Glutamatergic neuron (in vitro differentiated cells): Measurements from ENCODE around the gene CCL3. TPM values are rescaled to one million over a fixed set of nuclear protein-coding genes. Genes with fewer than 3 reads are reported as not detected.

Experiments used
- DNase-seq: peaks from one replicate; pipeline ENCODE4 v3.0.0; 2022
- H3K27ac Mint-ChIP-seq: one replicate; pipeline ENCODE4 v1.8.0; 2020; ENCODE audit warnings: mild to moderate bottlenecking, mixed read lengths, inconsistent platforms; ENCODE audit not compliant: unreplicated experiment
- H3K27me3 Mint-ChIP-seq: one replicate; pipeline ENCODE4 v1.8.0; 2020; ENCODE audit warnings: mild to moderate bottlenecking, moderate library complexity, mixed read lengths, inconsistent platforms; ENCODE audit not compliant: unreplicated experiment
- H3K36me3 Mint-ChIP-seq: one replicate; pipeline ENCODE4 v1.8.0; 2020; ENCODE audit warnings: mild to moderate bottlenecking, mixed read lengths, inconsistent platforms; ENCODE audit not compliant: unreplicated experiment
- H3K4me1 Mint-ChIP-seq: one replicate; pipeline ENCODE4 v1.8.0; 2020; ENCODE audit warnings: mild to moderate bottlenecking, low read depth, mixed read lengths, inconsistent platforms; ENCODE audit not compliant: unreplicated experiment
- H3K4me3 Mint-ChIP-seq: one replicate; pipeline ENCODE4 v1.8.0; 2020; ENCODE audit warnings: mild to moderate bottlenecking, mixed read lengths, inconsistent platforms; ENCODE audit not compliant: unreplicated experiment
- H3K9me3 Mint-ChIP-seq: one replicate; pipeline ENCODE4 v1.8.0; 2020; ENCODE audit warnings: mild to moderate bottlenecking, moderate library complexity, mixed read lengths, inconsistent platforms; ENCODE audit not compliant: unreplicated experiment
- long read RNA-seq: library from polyadenylated mRNA; unstranded; transcript quantifications from one replicate; pipeline ENCODE4 v2.0.0, GENCODE V29; 2020; ENCODE audit not compliant: unreplicated experiment
- total RNA-seq: library from RNA; stranded (reverse); fragmentation: NEBNext Ultra II Directional; extraction: Animal tissue kit (Norgen Biotek cat#: 25700); gene quantifications from one replicate; pipeline ENCODE4 v1.2.1, GENCODE V29; 2021; ENCODE audit not compliant: unreplicated experiment
- TF ChIP-seq, protein P1 (sequence below): fragments of 200-600 bp; sonication (generic); IDR thresholded peaks from one replicate; pipeline ENCODE4 v1.5.0; 2021; ENCODE audit not compliant: partially characterized antibody, unreplicated experiment

The CCL3 gene
- total RNA-seq = not detected
- long read RNA-seq, partial matches to known transcripts = 0 of 7 reads
- long read RNA-seq, other reads (novel, unspliced or antisense) = 7 of 7 reads

DNA sequence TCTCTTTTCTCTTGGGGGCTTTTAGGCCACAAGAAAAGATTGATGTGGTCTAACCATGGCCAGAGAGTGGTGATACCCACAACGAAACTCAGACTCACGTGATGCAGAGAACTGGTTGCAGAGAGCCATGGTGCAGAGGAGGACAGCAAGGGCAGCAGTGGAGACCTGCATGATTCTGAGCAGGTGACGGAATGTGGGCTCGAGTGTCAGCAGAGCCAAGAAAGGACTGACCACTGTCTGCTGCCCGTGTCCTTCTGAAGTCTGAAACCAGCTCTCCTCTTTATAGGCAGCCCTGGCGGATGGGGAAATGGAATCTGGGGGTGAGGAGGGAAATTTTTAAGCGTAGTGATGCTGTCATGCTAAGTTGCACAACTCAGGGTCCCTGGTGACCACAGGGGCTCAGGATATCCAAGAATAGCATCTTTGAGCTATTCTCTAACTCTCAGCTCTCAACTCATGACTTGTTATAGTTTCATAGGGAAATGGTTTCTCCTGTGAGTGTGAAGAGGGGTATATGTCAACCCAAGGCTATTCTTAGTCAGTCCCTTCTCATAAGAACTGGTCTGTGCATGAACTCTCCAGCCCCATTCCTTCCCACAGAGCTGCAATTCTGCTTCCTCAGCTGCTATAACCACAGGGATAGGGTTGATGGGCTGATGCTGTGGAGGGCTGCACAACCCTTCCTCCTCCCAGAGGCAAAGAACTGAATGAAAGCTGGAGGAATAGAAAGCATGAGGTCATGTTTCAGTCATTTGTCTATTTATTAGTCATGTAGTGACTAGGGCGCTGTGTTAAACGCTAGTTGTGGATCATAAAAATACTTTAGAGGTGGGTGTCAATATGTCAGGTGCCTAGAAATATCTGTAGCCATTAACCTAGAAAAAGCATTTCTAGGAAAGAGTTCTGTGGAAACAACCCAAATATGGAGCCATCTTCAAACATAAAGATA is at the start of gene CCL3:
TSS of gene CCL3 (minus strand) at position 256 of the 949 bp plus-strand sequence. CDS start at position 171, 85 bp downstream.
- peaks cover 4% of the 10 kb centered on the region for H3K27me3 Mint-ChIP-seq
- no peak within 1 kb of the TSS for H3K4me3 Mint-ChIP-seq
- H3K27ac Mint-ChIP-seq = no peak within 1 kb of the TSS

DNA sequence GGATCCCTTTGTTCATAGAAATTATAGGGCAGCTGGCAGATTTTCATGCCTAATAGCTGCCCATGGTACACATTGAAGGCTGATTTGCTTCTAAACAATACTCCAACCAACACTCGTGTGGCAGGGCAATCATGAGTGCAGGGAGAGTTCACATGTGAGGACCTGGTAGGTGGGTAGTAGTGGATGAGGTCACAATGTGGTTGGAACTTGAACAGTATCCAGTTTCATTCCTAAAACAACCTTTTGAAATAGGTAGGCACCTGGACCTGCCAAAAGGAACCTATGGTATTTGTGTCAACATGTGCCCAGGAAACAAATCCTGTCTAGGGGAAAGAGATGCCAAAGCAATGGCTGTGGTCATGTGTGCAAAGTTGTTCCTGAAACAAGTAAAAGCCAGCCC is 46.5 kb upstream of the CCL3 start:
- DNase-seq = no peak
- Mint-ChIP-seq H3K4me1 (no peaks in the 10 kb centered on the region), H3K27me3 (no peaks in the 10 kb centered on the region), H3K36me3 (peaks cover 3% of the 10 kb centered on the region), H3K9me3 (peaks cover 3% of the 10 kb centered on the region), H3K27ac (no peak overlapping the region), H3K4me3 (no peak overlapping the region)
- TF ChIP-seq, protein P1, sequence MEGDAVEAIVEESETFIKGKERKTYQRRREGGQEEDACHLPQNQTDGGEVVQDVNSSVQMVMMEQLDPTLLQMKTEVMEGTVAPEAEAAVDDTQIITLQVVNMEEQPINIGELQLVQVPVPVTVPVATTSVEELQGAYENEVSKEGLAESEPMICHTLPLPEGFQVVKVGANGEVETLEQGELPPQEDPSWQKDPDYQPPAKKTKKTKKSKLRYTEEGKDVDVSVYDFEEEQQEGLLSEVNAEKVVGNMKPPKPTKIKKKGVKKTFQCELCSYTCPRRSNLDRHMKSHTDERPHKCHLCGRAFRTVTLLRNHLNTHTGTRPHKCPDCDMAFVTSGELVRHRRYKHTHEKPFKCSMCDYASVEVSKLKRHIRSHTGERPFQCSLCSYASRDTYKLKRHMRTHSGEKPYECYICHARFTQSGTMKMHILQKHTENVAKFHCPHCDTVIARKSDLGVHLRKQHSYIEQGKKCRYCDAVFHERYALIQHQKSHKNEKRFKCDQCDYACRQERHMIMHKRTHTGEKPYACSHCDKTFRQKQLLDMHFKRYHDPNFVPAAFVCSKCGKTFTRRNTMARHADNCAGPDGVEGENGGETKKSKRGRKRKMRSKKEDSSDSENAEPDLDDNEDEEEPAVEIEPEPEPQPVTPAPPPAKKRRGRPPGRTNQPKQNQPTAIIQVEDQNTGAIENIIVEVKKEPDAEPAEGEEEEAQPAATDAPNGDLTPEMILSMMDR = no peak

More for the DNA sequence above, at the start of gene CCL3:
- no peaks in the 10 kb centered on the region for H3K9me3 Mint-ChIP-seq
- H3K36me3 Mint-ChIP-seq = no peaks in the 10 kb centered on the region
- no peaks in the 10 kb centered on the region for H3K4me1 Mint-ChIP-seq
- no peak for DNase-seq
- TF ChIP-seq, protein P1 = no peak

DNA sequence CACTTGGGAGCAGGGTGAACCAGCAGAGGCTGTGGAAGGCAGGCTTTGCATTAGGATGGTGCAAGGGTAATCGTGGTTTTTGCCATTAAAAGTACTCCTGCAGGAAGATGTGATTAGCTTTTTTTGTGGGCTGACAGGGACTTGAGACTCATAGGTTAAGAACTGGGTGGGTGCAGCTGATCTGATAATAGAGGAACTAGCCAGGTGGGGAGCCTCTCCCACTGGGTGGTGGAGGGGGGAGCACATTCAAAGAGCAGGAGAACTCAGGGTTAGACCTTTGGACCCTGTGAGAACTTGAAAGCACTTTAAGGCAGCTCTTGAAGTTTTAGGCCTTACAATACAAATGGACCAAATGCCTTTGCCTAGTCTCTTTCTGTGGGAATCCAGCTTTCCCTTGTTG is 46.1 kb upstream of the CCL3 start:
- no peaks in the 10 kb centered on the region for H3K4me1 Mint-ChIP-seq
- no peaks in the 10 kb centered on the region for H3K27me3 Mint-ChIP-seq
- no peak overlapping the region for H3K27ac Mint-ChIP-seq
- H3K36me3 Mint-ChIP-seq = peaks cover 3% of the 10 kb centered on the region
- TF ChIP-seq, protein P1 = no peak
- peaks cover 3% of the 10 kb centered on the region for H3K9me3 Mint-ChIP-seq
- DNase-seq = no peak
- H3K4me3 Mint-ChIP-seq = no peak overlapping the region

DNA sequence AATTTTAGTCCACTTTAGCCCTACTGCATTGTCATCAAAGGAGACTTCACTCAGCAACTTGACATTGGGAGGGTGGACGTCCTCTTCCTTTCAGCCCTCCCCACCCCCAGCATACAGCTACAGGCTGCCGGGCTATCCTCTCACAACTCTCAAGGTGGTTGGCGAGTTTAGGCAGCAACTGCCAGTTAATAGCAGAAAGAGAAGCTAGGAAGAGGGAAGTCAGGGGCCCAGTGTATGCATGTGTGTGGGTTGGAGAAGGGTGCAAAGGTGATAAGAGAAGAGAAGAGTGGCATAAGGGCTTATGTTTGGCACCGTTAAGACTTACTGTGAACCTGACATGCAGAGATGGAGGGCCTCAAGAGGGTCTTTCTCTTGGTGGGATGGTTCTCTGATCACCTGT is 45.5 kb upstream of the CCL3 start:
- Mint-ChIP-seq H3K36me3 (peaks cover 3% of the 10 kb centered on the region), H3K27me3 (no peaks in the 10 kb centered on the region), H3K9me3 (peaks cover 3% of the 10 kb centered on the region), H3K4me3 (no peak overlapping the region), H3K27ac (no peak overlapping the region), H3K4me1 (no peaks in the 10 kb centered on the region)
- no peak for DNase-seq
- TF ChIP-seq, protein P1 = no peak
